ENCODE measurements around the gene LIX1L. TPM values are rescaled to one million over a fixed set of nuclear protein-coding genes. Genes with fewer than 3 reads are reported as not detected.

Gene LIX1L
- total RNA-seq, 2 experiments from 2014 or later: 11.6 to 26.3 TPM

GRCh38 chr1:145992958-145993617 lies 35.3 kb upstream of the LIX1L start:
- TF ChIP-seq CTCF (conservative IDR thresholded peaks at IDR 0.05; ENCODE audit: low read length) (no peak), EZH2phosphoT487 (IDR thresholded peaks at IDR 0.05; ENCODE audit: borderline replicate concordance, low read depth, low read length) (no peak)
- no peaks in the 10 kb centered on the region for H3K9me2 ChIP-seq (ENCODE audit: insufficient read depth, low read length)
- H3K79me2 ChIP-seq (ENCODE audit: insufficient read depth, low read depth, low read length): peaks cover 32% of the 10 kb centered on the region; the same call in 1 of the 2 replicates
- ChIA-PET POLR2A (interaction anchor here (0.7 to 8.3 kb wide), 5 partner anchors 9 to 35 kb away, joined by 3 to 67 read pairs (median 4); partner anchors contain the start of gene LIX1L), CTCF (ENCODE audit: unreplicated experiment) (no interaction called here)
- no peaks in the 10 kb centered on the region for H3K9me3 ChIP-seq (ENCODE audit: low read length)
- peaks cover 40% of the 10 kb centered on the region for H3K4me1 ChIP-seq (ENCODE audit: insufficient read depth, low read length, poor library complexity, severe bottlenecking)
- H3K4me3 ChIP-seq (ENCODE audit: low read depth, low read length, poor library complexity, severe bottlenecking): no peak overlapping the region
- H4K20me1 ChIP-seq (ENCODE audit: insufficient read depth, low read length): no peaks in the 10 kb centered on the region
- peak overlapping the region; percentile 97; the same call in 1 of the 2 replicates for H3K4me2 ChIP-seq (ENCODE audit: low read length)
- no peak overlapping the region for H2AFZ ChIP-seq (ENCODE audit: low read length)
- peaks cover 43% of the 10 kb centered on the region for H3K36me3 ChIP-seq (ENCODE audit: insufficient read depth, low read length)
- no peak for DNase-seq (ENCODE audit: low spot score)
- no peak overlapping the region for H3K27ac ChIP-seq (ENCODE audit: low read depth, low read length, poor library complexity, severe bottlenecking)
- intact Hi-C loops (cut with micrococcal nuclease; ENCODE audit: unreplicated experiment): no loop called here
- no TSS peak for BruUV-seq (replicated peaks)

GRCh38 chr1:145992502-145992936 lies 34.7 kb upstream of the LIX1L start:
- Histone ChIP-seq H3K36me3 (ENCODE audit: insufficient read depth, low read length) (peaks cover 43% of the 10 kb centered on the region), H3K4me2 (ENCODE audit: low read length) (peak overlapping the region; percentile 97; the same call in 1 of the 2 replicates), H2AFZ (ENCODE audit: low read length) (no peak overlapping the region), H3K9me2 (ENCODE audit: insufficient read depth, low read length) (no peaks in the 10 kb centered on the region), H3K79me2 (ENCODE audit: insufficient read depth, low read depth, low read length) (peaks cover 31% of the 10 kb centered on the region; the same call in 1 of the 2 replicates), H3K4me3 (ENCODE audit: low read depth, low read length, poor library complexity, severe bottlenecking) (no peak overlapping the region), H3K27ac (ENCODE audit: low read depth, low read length, poor library complexity, severe bottlenecking) (no peak overlapping the region), H3K4me1 (ENCODE audit: insufficient read depth, low read length, poor library complexity, severe bottlenecking) (peaks cover 40% of the 10 kb centered on the region), H4K20me1 (ENCODE audit: insufficient read depth, low read length) (no peaks in the 10 kb centered on the region), H3K9me3 (ENCODE audit: low read length) (no peaks in the 10 kb centered on the region)
- BruUV-seq (replicated peaks): no TSS peak
- ChIA-PET POLR2A (interaction anchor here (0.6 to 8.3 kb wide), 6 partner anchors 9 to 46 kb away, joined by 3 to 67 read pairs (median 4); partner anchors contain the start of gene LIX1L), CTCF (ENCODE audit: unreplicated experiment) (no interaction called here)
- DNase-seq (ENCODE audit: low spot score): no peak
- TF ChIP-seq EZH2phosphoT487 (IDR thresholded peaks at IDR 0.05; ENCODE audit: borderline replicate concordance, low read depth, low read length) (no peak), CTCF (conservative IDR thresholded peaks at IDR 0.05; ENCODE audit: low read length) (no peak)
- intact Hi-C loops (cut with micrococcal nuclease; ENCODE audit: unreplicated experiment): no loop called here

Data from OCI-LY7 (cell line).